Left ventricle myocardium superior (tissue), 1 donor: ENCODE data around the gene IQGAP3. TPM values are rescaled to one million over a fixed set of nuclear protein-coding genes. Genes with fewer than 3 reads are reported as not detected.

Source experiments
- ATAC-seq: fragments of 200-7000 bp; cut with Tn5 transposase; one replicate; pipeline ENCODE4 v1.9.1; 2020; ENCODE audit warnings: mild to moderate bottlenecking, moderate library complexity
- DNase-seq: peaks from one replicate; pipeline ENCODE4 v3.0.0-alpha.2; 2020
- intact Hi-C: fragments of 100-400 bp; cut with micrococcal nuclease; formaldehyde crosslinking; loops from one replicate; pipeline ENCODE4 v1.11.0; 2022
- total RNA-seq: library from RNA; stranded (reverse); fragmentation: NEBNext Ultra II Directional; extraction: Animal tissue kit (Norgen Biotek cat#: 25700); gene quantifications from one replicate; pipeline ENCODE4 v1.2.1, GENCODE V29; 2021
- donor health status: DM: no; HTN: yes; CAD: no; lungs with severe emphysema.

Gene IQGAP3
- total RNA-seq, 1 donor from 2014 or later, result 0.42 TPM

GRCh38 chr1:156524481-156524869, 47.9 kb downstream of the IQGAP3 start:
- DNase-seq, result no peak
- peak; percentile 91 for ATAC-seq
- intact Hi-C loops, result no loop called here

DNA sequence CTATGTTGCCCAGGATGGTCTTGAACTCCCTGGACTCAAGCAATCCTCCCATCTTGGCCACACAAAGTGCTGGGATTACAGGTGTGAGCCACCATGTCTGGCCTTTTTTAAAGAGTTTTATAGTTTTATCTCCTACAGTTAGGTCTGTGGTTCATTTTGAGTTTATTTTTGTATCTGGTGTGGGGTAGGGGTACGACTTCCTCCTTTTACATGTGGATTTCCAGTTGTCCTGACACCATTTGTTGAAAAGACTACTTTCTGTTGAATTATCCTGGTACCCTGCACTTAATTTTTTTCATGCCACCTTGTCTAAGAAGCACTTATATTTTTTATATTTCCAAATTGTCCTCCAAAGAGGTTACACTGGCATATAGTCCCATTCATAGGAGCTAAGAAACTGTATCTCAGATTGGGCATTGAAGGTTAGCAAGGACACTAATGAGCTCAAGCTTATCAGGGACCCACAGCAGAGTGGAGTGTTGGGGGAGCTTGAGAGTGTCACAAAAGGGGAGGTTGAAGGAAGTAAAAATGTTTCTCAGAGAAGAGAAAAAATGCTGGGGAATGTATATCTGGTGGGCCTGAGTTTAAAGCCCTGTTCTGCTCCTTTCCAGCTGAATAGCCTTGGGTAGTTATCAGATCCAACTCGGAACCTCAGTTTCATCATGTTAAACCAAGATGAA, 48.4 kb downstream of the IQGAP3 start:
- intact Hi-C loops, result no loop called here
- no peak for ATAC-seq
- no peak for DNase-seq

GRCh38 chr1:156522443-156522970, 49.9 kb downstream of the IQGAP3 start:
- DNase-seq (no peak), ATAC-seq (no peak)
- intact Hi-C loops, result no loop called here

DNA sequence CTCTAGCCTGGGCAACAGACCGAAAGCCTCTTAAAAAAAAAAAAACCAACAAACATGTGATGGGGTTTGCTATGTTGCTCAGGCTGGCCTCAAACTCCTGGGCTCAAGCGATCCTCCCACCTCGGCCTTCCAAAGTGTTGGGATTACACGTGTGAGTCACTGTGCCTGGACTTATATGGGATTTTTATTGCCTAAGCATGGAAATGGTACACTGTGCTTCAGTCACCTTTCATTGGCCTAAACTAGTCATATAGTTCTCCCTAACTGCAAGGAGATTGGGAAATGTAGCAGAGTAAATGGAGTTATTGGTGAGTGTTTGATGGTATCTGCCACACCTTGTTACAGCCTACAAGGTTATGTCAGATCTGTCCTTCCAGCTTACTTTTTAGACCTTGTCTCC, 54.6 kb downstream of the IQGAP3 start:
- ATAC-seq (no peak), DNase-seq (no peak)
- intact Hi-C loops, result no loop called here

GRCh38 chr1:156516821-156517220, 55.5 kb downstream of the IQGAP3 start:
- intact Hi-C loops, result no loop called here
- DNase-seq (no peak), ATAC-seq (no peak)

DNA sequence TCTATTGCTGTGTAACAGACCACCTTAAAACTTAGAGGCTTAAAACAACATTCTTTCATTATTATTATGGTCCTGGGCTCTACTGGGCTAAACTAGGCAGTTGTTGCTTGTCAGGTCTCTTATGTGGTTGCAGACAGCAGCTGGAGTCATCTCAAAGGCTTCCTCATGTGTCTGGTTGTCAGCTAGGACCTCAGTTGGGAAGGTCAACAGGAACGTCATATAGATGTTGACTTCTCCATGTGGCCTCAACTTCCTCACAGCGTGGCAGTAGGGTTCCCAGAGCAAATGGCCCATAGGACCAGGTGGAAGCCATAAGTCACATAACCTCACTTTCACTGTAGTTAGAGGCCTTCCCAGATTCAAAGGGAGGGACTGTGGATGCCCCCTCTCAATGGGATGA, 56.4 kb downstream of the IQGAP3 start:
- no peak for ATAC-seq
- DNase-seq, result no peak
- intact Hi-C loops, result no loop called here

DNA sequence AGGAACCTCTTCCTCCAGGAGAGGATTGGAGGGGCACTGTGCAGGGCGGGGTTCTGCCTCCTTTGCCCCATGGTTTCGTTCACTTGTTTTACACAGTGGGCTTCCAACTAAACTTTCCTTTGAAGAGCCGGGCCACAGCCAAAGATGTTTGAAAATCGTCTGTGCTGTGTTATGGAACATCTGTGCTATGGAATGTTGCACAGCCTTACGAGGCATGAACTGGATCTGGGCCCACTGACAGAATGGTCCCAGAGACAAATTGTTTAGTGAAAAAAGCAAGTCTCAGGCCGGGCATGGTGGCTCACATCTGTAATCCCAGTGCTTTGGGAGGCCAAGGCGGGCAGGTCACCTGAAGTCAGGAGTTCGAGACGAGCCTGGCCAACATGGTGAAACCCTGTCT, 59.2 kb downstream of the IQGAP3 start:
- ATAC-seq (no peak), DNase-seq (no peak)
- intact Hi-C loops, result no loop called here

GRCh38 chr1:156511644-156512043, 60.7 kb downstream of the IQGAP3 start:
- no peak for ATAC-seq
- intact Hi-C loops, result no loop called here
- no peak for DNase-seq

DNA sequence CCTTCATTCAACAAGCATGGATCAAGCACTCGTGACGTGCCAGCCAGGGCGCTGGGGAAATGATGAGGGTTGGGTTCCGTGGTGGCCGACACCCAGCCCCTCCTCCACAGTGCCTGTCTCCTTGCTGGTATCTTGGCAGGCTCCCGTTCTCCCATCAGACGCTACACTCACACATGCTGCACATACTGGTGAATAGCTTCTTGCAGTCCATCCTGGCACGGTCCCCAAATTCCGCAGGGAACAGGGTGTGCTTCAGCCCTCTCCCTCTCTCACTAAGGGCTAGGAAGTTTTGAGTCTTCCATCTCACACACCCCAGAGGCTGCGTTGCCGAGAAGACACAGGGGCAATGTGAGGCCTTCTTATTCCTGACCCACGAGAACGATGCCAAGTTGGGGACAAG, 61.7 kb downstream of the IQGAP3 start:
- peak; percentile 73 for ATAC-seq
- intact Hi-C loops, result no loop called here
- peak; percentile 87 for DNase-seq

DNA sequence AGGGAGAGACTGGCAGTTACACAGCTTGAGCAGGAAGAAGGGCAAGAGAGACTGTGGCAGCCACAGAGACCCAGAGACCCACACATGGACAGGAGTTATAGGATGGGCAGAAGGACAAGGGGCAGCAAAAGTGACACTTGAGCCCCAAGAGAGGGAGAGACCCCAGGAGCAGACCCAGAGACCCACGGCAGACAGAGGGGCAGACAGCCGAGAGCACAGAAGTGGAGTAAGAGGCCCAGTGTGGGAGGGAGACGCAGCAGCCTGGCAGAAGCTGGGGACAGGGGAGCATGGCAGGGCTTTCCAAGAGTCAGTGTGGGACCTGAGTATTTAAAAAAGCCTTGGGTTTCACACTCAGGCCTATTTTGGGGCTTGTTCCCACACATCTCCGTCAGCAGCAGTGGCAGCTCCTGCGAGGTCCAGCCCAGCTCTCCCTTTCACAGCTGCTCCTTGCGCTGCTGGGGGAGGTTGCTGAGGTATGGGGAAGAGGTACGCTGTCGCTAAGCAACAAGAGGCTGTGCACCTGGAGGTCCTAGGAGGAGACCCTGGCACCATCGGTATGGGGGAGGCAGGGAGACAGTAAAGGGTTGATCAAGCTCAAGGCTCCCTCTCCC, 62.8 kb downstream of the IQGAP3 start:
- DNase-seq (no peak), ATAC-seq (no peak)
- intact Hi-C loops, result no loop called here

DNA sequence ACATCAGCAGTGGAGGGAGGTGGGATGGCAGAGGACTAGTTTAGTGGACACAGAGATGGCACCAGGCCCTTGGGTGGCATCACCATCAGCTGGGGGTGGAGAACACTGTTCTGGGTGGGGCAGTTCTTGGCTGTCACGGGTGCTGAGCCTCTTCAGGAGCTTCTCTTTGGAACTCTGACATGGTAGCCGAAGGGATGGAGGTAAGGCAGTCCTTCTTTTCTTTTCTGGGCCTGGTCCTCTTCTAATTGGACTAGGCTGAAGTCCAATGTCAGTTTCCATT, 63.5 kb downstream of the IQGAP3 start:
- no peak for DNase-seq

GRCh38 chr1:156508205-156508954, 64.0 kb downstream of the IQGAP3 start:
- DNase-seq, result peak; percentile 88
- intact Hi-C loops, result no loop called here
- ATAC-seq, result peak; percentile 59

More for the DNA sequence above, 63.5 kb downstream of the IQGAP3 start:
- ATAC-seq, result peak; percentile 5
- intact Hi-C loops, result no loop called here

DNA sequence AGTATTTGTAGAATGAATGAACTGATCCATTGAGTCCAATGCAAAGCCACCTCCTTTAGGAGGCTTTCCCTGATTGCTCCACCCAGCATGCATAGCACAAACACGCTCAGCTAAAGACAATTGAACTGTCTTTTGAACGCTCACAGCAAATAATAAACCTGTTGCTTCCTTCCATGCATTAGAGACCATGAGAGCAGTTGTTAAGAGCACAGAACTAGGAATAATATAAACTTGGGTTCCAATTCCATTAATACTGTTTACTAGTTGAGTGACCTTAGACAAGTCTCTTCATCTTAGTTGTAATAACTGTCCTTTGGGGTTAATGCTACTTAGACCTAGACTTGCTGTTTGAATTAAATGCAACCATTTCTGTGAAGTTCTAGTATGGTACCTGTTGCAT, 65.9 kb downstream of the IQGAP3 start:
- intact Hi-C loops, result no loop called here
- ATAC-seq, result no peak
- DNase-seq, result no peak

DNA sequence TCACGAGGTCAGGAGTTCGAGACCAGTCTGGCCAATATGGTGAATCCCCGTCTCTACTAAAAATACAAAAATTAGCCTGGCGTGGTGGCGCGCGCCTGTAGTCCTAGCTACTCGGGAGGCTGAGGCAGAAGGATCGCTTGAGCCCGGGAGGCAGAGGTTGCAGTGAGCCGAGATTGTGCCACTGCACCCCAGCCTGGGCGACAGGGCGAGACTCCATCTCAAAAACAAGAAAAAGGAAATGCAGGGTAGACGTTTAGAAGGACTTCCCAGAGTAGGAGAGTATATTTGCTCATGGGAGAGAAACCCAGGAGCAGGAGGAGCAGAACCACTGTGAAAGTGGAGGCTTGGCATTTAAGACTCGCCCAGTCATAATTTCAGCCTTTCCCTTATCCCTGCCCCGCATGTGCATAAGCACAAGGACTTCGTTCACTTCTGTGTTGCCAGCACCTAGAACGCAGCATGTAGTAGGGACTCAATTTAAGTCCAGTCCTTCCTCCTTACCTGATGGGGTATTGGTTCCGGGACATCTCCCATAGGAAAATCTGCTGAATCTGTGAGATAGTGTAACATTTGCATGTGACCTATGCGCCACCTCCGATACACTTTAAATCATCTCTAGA, 66.6 kb downstream of the IQGAP3 start:
- no peak for DNase-seq
- no peak for ATAC-seq
- intact Hi-C loops, result no loop called here

DNA sequence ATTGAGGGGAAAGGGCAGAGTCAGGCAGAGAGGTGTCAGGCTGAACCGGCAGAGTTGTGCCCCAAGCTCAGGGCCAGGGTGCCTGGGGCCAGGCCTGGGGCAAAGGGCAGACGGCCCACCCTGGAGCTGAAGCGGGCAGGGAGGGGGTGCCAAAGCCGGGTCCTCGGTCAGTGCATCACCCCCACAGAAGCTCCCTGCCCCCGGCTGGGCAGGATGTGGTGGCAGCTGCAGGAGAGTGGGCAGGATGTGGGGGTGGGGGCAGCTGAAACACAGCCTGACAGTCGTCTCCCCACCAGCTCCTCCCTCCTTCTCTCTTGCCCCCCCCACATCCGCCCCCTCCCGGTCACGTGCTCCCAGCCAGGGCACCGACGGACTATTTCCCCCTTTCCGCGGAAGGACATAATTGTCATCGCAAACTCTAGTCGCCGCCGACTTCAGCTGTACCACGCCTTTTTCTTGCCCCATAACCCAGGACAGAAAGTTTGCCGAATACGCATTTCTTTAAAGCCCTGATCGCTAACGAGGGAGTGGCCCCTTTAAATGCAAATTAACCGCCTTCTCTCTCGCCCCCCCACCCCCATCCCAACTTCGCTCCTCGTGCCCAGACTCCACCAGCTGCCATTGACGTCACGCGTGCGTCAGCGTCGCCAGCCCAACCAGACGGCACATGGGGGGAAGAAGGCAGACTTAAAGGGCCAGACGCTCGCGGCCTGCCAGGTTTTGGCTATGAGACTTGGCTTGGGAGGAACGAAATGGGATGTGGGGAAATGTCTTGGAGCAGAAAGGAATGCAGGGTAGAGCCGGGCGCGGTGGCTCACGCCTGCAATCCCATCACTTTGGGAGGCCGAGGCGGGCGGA, 67.3 kb downstream of the IQGAP3 start:
- intact Hi-C loops, result no loop called here
- ATAC-seq, result peak; percentile 55

GRCh38 chr1:156504438-156504813, 67.9 kb downstream of the IQGAP3 start:
- no peak for ATAC-seq
- intact Hi-C loops, result no loop called here
- no peak for DNase-seq

More for the DNA sequence above, 67.3 kb downstream of the IQGAP3 start:
- peak; percentile 100 for DNase-seq

GRCh38 chr1:156503698-156504437, 68.5 kb downstream of the IQGAP3 start:
- ATAC-seq (no peak), DNase-seq (no peak)
- intact Hi-C loops, result no loop called here

DNA sequence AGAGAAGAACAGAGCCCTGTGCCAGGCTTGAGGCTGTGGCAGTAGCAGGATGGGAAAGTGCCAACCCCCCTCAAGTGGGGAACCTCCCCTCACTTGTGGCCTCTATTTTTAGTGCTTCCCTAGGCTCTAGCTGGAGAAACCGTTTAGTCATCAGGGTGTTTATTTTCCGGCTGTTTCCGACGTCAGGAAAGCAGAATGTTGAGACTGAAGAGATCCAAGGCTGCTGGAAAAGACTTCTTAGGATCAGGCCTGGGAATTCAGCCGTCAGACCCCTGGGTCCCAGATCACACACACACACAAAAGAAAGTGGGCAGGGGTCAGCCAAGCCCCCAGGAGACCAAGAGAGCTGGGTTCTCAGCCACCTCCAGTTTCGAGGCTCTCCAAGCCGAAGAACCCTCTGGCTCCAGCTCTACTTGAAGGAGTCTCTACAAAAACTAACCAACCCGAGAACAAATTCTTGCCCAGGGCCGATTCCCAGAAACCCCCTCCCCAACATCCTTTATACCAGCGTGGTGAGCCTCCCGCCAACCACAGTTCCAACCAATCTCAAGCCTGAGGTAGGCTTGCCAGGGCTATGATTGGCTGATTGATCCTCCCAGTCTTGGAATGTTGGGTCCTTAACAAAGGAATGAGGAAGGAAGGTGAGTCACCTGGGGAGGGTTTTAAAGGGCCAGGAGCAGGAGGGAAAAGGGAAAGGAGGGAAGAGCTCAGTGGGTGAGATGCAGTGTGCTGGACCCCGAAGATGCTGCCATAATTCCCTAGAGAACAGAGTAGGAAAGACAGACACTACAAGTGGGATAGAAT, 69.3 kb downstream of the IQGAP3 start:
- peak; percentile 37 for ATAC-seq
- DNase-seq, result peak; percentile 86
- intact Hi-C loops, result no loop called here
